Activated CD8-positive, alpha-beta memory T cell treated with anti-CD3 and anti-CD28 coated beads, Interleukin-2, amount 50 U/mL, for 1 hour (primary cell): ENCODE data around the gene SERINC5.

Experiments
- DNase-seq: peaks from one replicate; pipeline ENCODE4 v3.0.0-alpha.2; 2020; ENCODE audit errors: extremely low read depth

Gene SERINC5

GRCh38 chr5:80254767-80255430 is 949 bp downstream of the SERINC5 start:
- no peak for DNase-seq

GRCh38 chr5:80251636-80252035 is 4.2 kb downstream of the SERINC5 start:
- no peak for DNase-seq

- DNase-seq, result no peak
Observed at GRCh38 chr5:80250801-80251200, 5.0 kb downstream of the SERINC5 start.

- no peak for DNase-seq
Observed at GRCh38 chr5:80249901-80250300, 5.9 kb downstream of the SERINC5 start.

- no peak for DNase-seq
Observed at GRCh38 chr5:80248378-80248777, 7.5 kb downstream of the SERINC5 start.

- DNase-seq, result no peak
Observed at GRCh38 chr5:80246995-80247729, 8.7 kb downstream of the SERINC5 start.

- no peak for DNase-seq
Observed at GRCh38 chr5:80246001-80246758, 9.7 kb downstream of the SERINC5 start.

GRCh38 chr5:80243567-80243966 is 12.3 kb downstream of the SERINC5 start:
- no peak for DNase-seq

GRCh38 chr5:80242849-80243248 is 13.0 kb downstream of the SERINC5 start:
- no peak for DNase-seq

GRCh38 chr5:80240368-80240986 is 15.4 kb downstream of the SERINC5 start:
- DNase-seq, result no peak

GRCh38 chr5:80239680-80240367 is 16.0 kb downstream of the SERINC5 start:
- DNase-seq, result no peak

- no peak for DNase-seq
Observed at GRCh38 chr5:80238778-80239679, 16.8 kb downstream of the SERINC5 start.

- DNase-seq, result no peak
Observed at GRCh38 chr5:80238097-80238496, 17.8 kb downstream of the SERINC5 start.

- no peak for DNase-seq
Observed at GRCh38 chr5:80237243-80237642, 18.6 kb downstream of the SERINC5 start.

GRCh38 chr5:80234116-80234948 is 21.5 kb downstream of the SERINC5 start:
- no peak for DNase-seq

- no peak for DNase-seq
Observed at GRCh38 chr5:80231693-80232092, 24.2 kb downstream of the SERINC5 start.

- DNase-seq, result no peak
Observed at GRCh38 chr5:80231243-80231642, 24.6 kb downstream of the SERINC5 start.

- DNase-seq, result no peak
Observed at GRCh38 chr5:80230269-80230992, 25.4 kb downstream of the SERINC5 start.

GRCh38 chr5:80229902-80230255 is 26.0 kb downstream of the SERINC5 start:
- no peak for DNase-seq
